Measurements from ENCODE around the gene PHOX2B.

The PHOX2B gene

GRCh38 chr4:41709844-41710481, 38.6 kb downstream of the PHOX2B start:
- FAIRE-seq, result no peak

GRCh38 chr4:41703785-41704184, 44.7 kb downstream of the PHOX2B start:
- no peak for FAIRE-seq

- FAIRE-seq, result no peak
Observed at GRCh38 chr4:41702770-41703169, 45.8 kb downstream of the PHOX2B start.

GRCh38 chr4:41701983-41702382, 46.5 kb downstream of the PHOX2B start:
- FAIRE-seq, result no peak

GRCh38 chr4:41696763-41697162, 51.8 kb downstream of the PHOX2B start:
- no peak for FAIRE-seq

GRCh38 chr4:41696131-41696530, 52.4 kb downstream of the PHOX2B start:
- no peak for FAIRE-seq
